Mucosa of descending colon (tissue), 3 donors: ENCODE results near the gene SPCS1. TPM values are rescaled to one million over a fixed set of nuclear protein-coding genes. Genes with fewer than 3 reads are reported as not detected.
A peak's percentile ranks its signal among the peaks of the same experiment; 100 is the strongest.

Experiments
- ATAC-seq: fragments of 200-7000 bp; cut with Tn5 transposase; one replicate; pipeline ENCODE4 v1.9.1; 2020; ENCODE audit warnings: mild to moderate bottlenecking, moderate library complexity
- DNase-seq, 3 donors: peaks; one replicate each; pipeline ENCODE4 v3.0.0-alpha.2; 2020
- H3K36me3 ChIP-seq: fragments of 200-600 bp; one replicate; pipeline ENCODE4 v1.8.0; 2021; ENCODE audit warnings: low read depth, mild to moderate bottlenecking
- H3K4me1 ChIP-seq: fragments of 200-600 bp; one replicate; pipeline ENCODE4 v1.8.0; 2021; ENCODE audit warnings: low read depth, mild to moderate bottlenecking
- H3K4me3 ChIP-seq: fragments of 200-600 bp; one replicate; pipeline ENCODE4 v1.8.0; 2021; ENCODE audit warnings: mild to moderate bottlenecking
- H3K9me3 ChIP-seq: fragments of 200-600 bp; one replicate; pipeline ENCODE4 v1.8.0; 2021; ENCODE audit warnings: mild to moderate bottlenecking
- CTCF ChIP-seq: fragments of 200-600 bp; IDR thresholded peaks from one replicate; pipeline ENCODE4 v1.8.0; 2022; ENCODE audit warnings: antibody characterized with exemption, mild to moderate bottlenecking
- intact Hi-C, 2 donors: fragments of 100-400 bp; cut with DNase I in 1 of 2; cut with micrococcal nuclease in 1 of 2; formaldehyde crosslinking; loops; one replicate each; pipeline versions ENCODE4 v1.11.0 to v1.11.1; 2022; cut with DNase I, micrococcal nuclease
- total RNA-seq, 3 donors: library from RNA; stranded (reverse); fragmentation: NEBNext Ultra II Directional in 2 of 3; extraction: Animal tissue kit (Norgen Biotek cat#: 25700) in 2 of 3; gene quantifications; one replicate each; pipeline versions ENCODE4 v1.2.1 to v1.2.4, GENCODE V29; 2021 to 2023
- donor health status: DM: no; HTN: no; CAD: no; lungs with moderate emphysema.
- donor health status: DM: no; HTN: no; CAD: no.
- donor health status: DM: no; HTN: yes; CAD: no.

SPCS1 gene
- total RNA-seq, 3 donors from 2014 or later: 61.0 to 105 (median 80.4) TPM

GRCh38 chr3:52730681-52731080 is 24.8 kb downstream of the SPCS1 start:
- TF ChIP-seq CTCF: no peak
- no peaks in the 10 kb centered on the region for H3K4me1 ChIP-seq
- no peaks in the 10 kb centered on the region for H3K36me3 ChIP-seq
- ATAC-seq (no peak), DNase-seq (no peak)
- intact Hi-C loops: no loop called here
- H3K9me3 ChIP-seq: peaks cover 13% of the 10 kb centered on the region
- H3K4me3 ChIP-seq: no peak overlapping the region

GRCh38 chr3:52731590-52731989 is 25.7 kb downstream of the SPCS1 start:
- intact Hi-C loops: no loop called here
- no peak for ATAC-seq
- H3K36me3 ChIP-seq: no peaks in the 10 kb centered on the region

GRCh38 chr3:52733256-52733891 is 27.5 kb downstream of the SPCS1 start:
- Histone ChIP-seq H3K4me3 (no peak overlapping the region), H3K4me1 (no peaks in the 10 kb centered on the region), H3K9me3 (peaks cover 12% of the 10 kb centered on the region), H3K36me3 (no peaks in the 10 kb centered on the region)
- intact Hi-C loops: no loop called here
- no peak for TF ChIP-seq CTCF
- no peak for DNase-seq
- no peak for ATAC-seq

More at GRCh38 chr3:52731590-52731989, 25.7 kb downstream of the SPCS1 start:
- no peaks in the 10 kb centered on the region for H3K4me1 ChIP-seq
- no peak for DNase-seq
- no peak for TF ChIP-seq CTCF
- H3K4me3 ChIP-seq: no peak overlapping the region
- H3K9me3 ChIP-seq: peaks cover 13% of the 10 kb centered on the region

GRCh38 chr3:52739730-52740129 is 33.8 kb downstream of the SPCS1 start:
- no peak for TF ChIP-seq CTCF
- H3K4me3 ChIP-seq: no peak overlapping the region
- DNase-seq: no peak
- intact Hi-C loops: loop anchor here in 1 of 2 donors (10.0 kb wide), 1 partner anchor 195 kb away; no protein-coding TSS in a partner anchor
- no peaks in the 10 kb centered on the region for H3K4me1 ChIP-seq
- no peak for ATAC-seq
- H3K9me3 ChIP-seq: no peaks in the 10 kb centered on the region
- peaks cover 4% of the 10 kb centered on the region for H3K36me3 ChIP-seq

GRCh38 chr3:52742418-52743041 is 36.6 kb downstream of the SPCS1 start:
- intact Hi-C loops: loop anchor here in 1 of 2 donors (10.0 kb wide), 1 partner anchor 192 kb away; no protein-coding TSS in a partner anchor
- ATAC-seq: peak; percentile 36
- no peaks in the 10 kb centered on the region for H3K4me1 ChIP-seq

More at GRCh38 chr3:52742418-52743041, 36.6 kb downstream of the SPCS1 start:
- DNase-seq: peak in 1 of 3 donors; percentile 27
- peaks cover 4% of the 10 kb centered on the region for H3K36me3 ChIP-seq
- no peaks in the 10 kb centered on the region for H3K9me3 ChIP-seq
- no peak for TF ChIP-seq CTCF
- no peak overlapping the region for H3K4me3 ChIP-seq
